OCI-LY7 (cell line): Measurements from ENCODE around the gene GRID1.
"Not testable (repeated sequence)": the region's sequence is repeated elsewhere in the genome, so short reads cannot be mapped to it uniquely, and the experiment has no call there.

ENCODE experiments used
- EZH2phosphoT487 ChIP-seq: fragments of 200-600 bp; sonication (generic); IDR thresholded peaks from 2 replicates; pipeline ENCODE4 v1.6.1; 2018; ENCODE audit warnings: low read depth, borderline replicate concordance, mild to moderate bottlenecking, mixed run types, antibody characterized with exemption, low read length, moderate library complexity, mixed read lengths
- TF ChIP-seq, protein P1 (sequence below): fragments of 200-600 bp; sonication (generic); conservative IDR thresholded peaks from 2 replicates; pipeline ENCODE4 v1.5.1; 2014; ENCODE audit warnings: mild to moderate bottlenecking, antibody characterized with exemption, low read length, moderate library complexity, mixed read lengths

DNA sequence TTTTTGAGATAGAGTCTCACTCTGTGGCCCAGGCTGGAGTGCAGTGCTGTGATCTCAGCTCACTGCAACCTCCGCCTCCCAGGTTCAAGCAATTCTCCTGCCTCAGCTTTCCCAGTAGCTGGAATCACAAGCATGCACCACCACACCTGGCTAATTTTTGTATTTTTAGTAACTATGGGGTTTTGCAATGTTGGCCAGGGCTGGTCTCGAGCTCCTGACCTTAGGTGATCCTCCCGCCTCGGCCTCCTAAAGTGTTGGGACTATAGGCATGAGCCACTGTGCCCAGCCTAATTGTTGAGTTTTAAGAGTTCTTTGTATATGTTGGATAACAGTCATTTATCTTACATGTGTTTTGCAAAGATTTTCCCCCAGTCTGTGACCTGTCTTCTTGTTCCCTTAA lies 667.5 kb downstream of the GRID1 start:
- TF ChIP-seq, protein P1, sequence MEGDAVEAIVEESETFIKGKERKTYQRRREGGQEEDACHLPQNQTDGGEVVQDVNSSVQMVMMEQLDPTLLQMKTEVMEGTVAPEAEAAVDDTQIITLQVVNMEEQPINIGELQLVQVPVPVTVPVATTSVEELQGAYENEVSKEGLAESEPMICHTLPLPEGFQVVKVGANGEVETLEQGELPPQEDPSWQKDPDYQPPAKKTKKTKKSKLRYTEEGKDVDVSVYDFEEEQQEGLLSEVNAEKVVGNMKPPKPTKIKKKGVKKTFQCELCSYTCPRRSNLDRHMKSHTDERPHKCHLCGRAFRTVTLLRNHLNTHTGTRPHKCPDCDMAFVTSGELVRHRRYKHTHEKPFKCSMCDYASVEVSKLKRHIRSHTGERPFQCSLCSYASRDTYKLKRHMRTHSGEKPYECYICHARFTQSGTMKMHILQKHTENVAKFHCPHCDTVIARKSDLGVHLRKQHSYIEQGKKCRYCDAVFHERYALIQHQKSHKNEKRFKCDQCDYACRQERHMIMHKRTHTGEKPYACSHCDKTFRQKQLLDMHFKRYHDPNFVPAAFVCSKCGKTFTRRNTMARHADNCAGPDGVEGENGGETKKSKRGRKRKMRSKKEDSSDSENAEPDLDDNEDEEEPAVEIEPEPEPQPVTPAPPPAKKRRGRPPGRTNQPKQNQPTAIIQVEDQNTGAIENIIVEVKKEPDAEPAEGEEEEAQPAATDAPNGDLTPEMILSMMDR = not testable (repeated sequence)
- TF ChIP-seq EZH2phosphoT487 = not testable (repeated sequence)
